Activated naive CD8-positive, alpha-beta T cell treated with anti-CD3 and anti-CD28 coated beads for 36 hours (primary cell): ENCODE measurements around the gene EPS8L3. TPM values are rescaled to one million over a fixed set of nuclear protein-coding genes. Genes with fewer than 3 reads are reported as not detected.
"Not testable (repeated sequence)": the region's sequence is repeated elsewhere in the genome, so short reads cannot be mapped to it uniquely, and the experiment has no call there.

Source experiments
- DNase-seq: peaks from one replicate; pipeline ENCODE4 v3.0.0; 2021
- H3K27ac Mint-ChIP-seq: one replicate; pipeline ENCODE4 v1.8.0; 2022; ENCODE audit warnings: mild to moderate bottlenecking, moderate library complexity, mixed read lengths
- H3K27me3 Mint-ChIP-seq: one replicate; pipeline ENCODE4 v1.8.0; 2022; ENCODE audit warnings: mild to moderate bottlenecking, mixed read lengths
- H3K36me3 Mint-ChIP-seq: one replicate; pipeline ENCODE4 v1.8.0; 2021; ENCODE audit warnings: mild to moderate bottlenecking, mixed read lengths
- H3K4me1 Mint-ChIP-seq: one replicate; pipeline ENCODE4 v1.8.0; 2021; ENCODE audit warnings: mixed read lengths
- H3K4me3 Mint-ChIP-seq: one replicate; pipeline ENCODE4 v1.8.0; 2022; ENCODE audit warnings: mild to moderate bottlenecking, moderate library complexity, mixed read lengths
- H3K9me3 Mint-ChIP-seq: one replicate; pipeline ENCODE4 v1.8.0; 2022; ENCODE audit warnings: mixed read lengths
- total RNA-seq, 2 experiments: library from RNA; stranded (reverse); gene quantifications; one replicate each; pipeline ENCODE4 v1.2.3, GENCODE V29; 2021

The EPS8L3 gene
- total RNA-seq, 2 experiments from 2014 or later: not detected

DNA sequence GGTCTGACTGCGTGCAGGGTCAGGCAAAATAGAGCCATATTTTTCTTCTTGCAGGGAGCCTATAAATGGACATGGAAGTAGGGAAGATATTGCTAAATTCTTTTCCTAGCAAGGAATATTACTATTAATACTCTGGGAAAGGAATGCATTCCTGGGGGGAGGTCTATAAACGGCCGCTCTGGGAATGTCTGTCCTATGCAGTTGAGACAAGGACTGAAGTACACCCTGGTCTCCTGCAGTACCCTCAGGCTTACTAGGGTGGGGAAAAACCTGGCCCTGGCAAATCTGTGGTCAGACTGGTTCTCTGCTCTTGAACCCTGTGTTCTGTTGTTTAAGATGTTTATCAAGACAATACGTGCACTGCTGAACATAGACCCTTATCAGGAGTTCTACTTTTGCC, 54.8 kb downstream of the EPS8L3 start:
- H3K36me3 Mint-ChIP-seq, H3K4me3 Mint-ChIP-seq, H3K9me3 Mint-ChIP-seq, H3K4me1 Mint-ChIP-seq, H3K27me3 Mint-ChIP-seq, DNase-seq, H3K27ac Mint-ChIP-seq: not testable (repeated sequence)

DNA sequence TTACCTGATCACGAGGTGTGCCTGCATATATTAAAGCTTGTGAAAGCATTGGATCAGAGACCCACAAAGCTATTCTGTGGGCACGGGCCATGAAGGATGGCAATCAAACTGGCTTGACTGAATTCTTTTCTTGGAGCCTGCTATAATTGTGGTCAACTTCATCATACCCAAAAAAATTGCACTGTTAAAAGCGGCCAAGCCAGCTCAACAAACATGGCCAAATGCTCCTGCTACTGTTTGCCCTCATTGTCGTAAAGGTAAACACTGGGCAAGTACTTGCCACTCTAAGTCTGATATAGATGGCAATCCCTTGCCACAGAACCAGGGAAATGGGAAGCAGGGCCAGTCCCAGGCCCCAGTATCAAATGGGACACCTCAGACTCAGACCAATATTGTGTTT, 58.3 kb downstream of the EPS8L3 start:
- no peak overlapping the region for H3K4me3 Mint-ChIP-seq
- H3K27me3 Mint-ChIP-seq: peaks cover 2% of the 10 kb centered on the region
- no peaks in the 10 kb centered on the region for H3K36me3 Mint-ChIP-seq
- no peak overlapping the region for H3K27ac Mint-ChIP-seq
- H3K9me3 Mint-ChIP-seq: peaks cover 12% of the 10 kb centered on the region
- DNase-seq: no peak
- H3K4me1 Mint-ChIP-seq: no peaks in the 10 kb centered on the region

DNA sequence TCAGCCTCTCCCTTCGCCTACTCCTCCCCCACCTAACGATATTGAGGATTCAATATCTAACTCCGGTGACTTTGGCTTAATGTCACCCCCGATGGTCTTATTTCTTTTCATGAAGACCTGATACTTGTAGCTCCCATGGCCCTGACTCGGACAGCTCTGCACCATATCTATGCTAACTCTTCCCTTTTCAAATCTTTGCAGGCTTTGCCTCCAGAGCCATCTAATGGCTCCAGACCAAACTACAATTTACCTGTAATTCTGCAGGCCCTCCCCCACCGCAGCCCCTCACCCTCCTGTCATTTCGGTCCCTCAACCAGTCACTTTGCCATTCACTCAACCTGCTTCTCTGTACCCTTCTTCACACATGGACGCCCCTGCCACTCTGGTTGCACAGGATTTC, 59.5 kb downstream of the EPS8L3 start:
- H3K27ac Mint-ChIP-seq: no peak overlapping the region
- H3K36me3 Mint-ChIP-seq: no peaks in the 10 kb centered on the region
- no peak overlapping the region for H3K4me3 Mint-ChIP-seq
- DNase-seq: no peak
- H3K27me3 Mint-ChIP-seq: peaks cover 2% of the 10 kb centered on the region
- peaks cover 7% of the 10 kb centered on the region for H3K9me3 Mint-ChIP-seq
- no peaks in the 10 kb centered on the region for H3K4me1 Mint-ChIP-seq

DNA sequence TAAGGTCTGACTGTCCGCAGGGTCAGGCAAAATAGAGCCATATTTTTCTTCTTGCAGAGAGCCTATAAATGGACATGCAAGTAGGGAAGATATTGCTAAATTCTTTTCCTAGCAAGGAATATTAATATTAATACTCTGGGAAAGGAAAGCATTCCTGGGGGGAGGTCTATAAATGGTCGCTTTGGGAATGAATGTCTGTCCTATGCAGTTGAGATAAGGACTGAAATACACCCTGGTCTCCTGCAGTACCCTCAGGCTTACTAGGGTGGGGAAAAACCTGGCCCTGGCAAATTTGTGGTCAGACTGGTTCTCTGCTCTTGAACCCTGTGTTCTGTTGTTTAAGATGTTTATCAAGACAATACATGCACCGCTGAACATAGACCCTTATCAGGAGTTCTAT, 60.8 kb downstream of the EPS8L3 start:
- not testable (repeated sequence) for DNase-seq, H3K27ac Mint-ChIP-seq, H3K4me3 Mint-ChIP-seq, H3K36me3 Mint-ChIP-seq, H3K27me3 Mint-ChIP-seq, H3K9me3 Mint-ChIP-seq, H3K4me1 Mint-ChIP-seq

Other genes with a start within 250 kb of the EPS8L3 start
- under 1 TPM in 1 of 2 experiments, not detected in 1; 0.16 TPM for gene GPR61, start 224.1 kb downstream of the EPS8L3 start, total RNA-seq
- gene GNAI3, start 215.3 kb downstream of the EPS8L3 start, total RNA-seq: 1 to 10 TPM; 8.4 TPM
- gene GNAT2, start 144.3 kb downstream of the EPS8L3 start, total RNA-seq: under 1 TPM; 0.64 to 0.91 TPM
- gene AMPD2, start 144.1 kb downstream of the EPS8L3 start, total RNA-seq: 10 to 100 TPM; 89.5 to 91.4 TPM
- 1 to 10 TPM; 2.4 to 3.0 TPM for gene GSTM4, start 107.8 kb downstream of the EPS8L3 start, total RNA-seq
- 1 to 10 TPM; 7.4 to 8.5 TPM for gene GSTM2, start 95.9 kb downstream of the EPS8L3 start, total RNA-seq
- not detected for gene GSTM1, start 76.1 kb downstream of the EPS8L3 start, total RNA-seq
- gene GSTM5, start 51.7 kb downstream of the EPS8L3 start, total RNA-seq: under 1 TPM in 1 of 2 experiments, not detected in 1; 0.06 TPM
- gene GSTM3, start 22.9 kb downstream of the EPS8L3 start, total RNA-seq: 10 to 100 TPM; 21.4 to 25.4 TPM
- 10 to 100 TPM; 21.2 to 24.9 TPM for gene CSF1, start 146.9 kb upstream of the EPS8L3 start, total RNA-seq
- gene AHCYL1, start 220.8 kb upstream of the EPS8L3 start, total RNA-seq: 10 to 100 TPM; 67.9 to 68.6 TPM